ENCODE results near the gene BOC. TPM values are rescaled to one million over a fixed set of nuclear protein-coding genes. Genes with fewer than 3 reads are reported as not detected.

Gene BOC
- total and polyA plus RNA-seq, 2 donors (not counting 1 experiment from before 2014, with no cell fraction given), result 2.1 to 4.2 TPM

DNA sequence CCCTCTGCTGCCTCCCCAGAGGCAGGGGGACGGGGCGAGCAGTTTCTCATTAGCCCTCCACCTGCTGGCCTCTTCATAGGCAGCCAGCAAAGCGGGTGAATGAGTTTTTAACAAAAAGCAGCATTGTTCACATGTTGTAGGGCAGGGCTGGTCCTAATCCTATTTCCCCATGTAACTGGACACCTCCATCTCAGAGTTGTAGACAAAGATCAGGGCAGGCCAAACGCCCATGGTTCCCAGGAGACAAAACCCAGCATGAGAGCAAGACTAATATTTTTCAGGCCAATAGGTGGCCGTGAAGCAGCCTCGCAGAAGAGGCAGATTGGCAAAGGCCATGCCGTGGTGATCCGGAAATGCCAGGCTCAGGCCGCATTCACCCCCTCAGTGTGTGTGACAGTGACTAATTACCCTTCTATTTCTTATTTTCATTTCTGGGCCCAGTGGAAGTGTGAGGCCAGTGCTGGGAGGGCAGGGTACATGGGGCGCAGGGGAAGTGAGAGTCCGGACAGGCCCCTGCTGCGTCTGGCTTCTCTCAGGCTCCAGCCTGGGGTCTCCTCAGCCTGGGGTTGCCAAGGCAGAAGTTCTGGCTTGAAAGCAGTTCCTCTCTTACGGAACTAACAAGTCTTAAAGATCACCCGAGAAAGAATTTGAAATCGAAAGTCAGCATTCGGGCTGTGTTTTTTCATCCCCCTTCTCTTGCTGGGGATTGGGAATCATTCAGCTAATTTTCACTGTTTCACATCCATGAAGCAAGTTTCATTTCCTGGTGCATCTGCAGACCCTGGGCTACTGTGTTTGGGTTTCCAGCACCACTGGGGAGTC, 64.8 kb downstream of the BOC start:
- peak overlapping the region; percentile 97 for H3K4me2 ChIP-seq (ENCODE audit: extremely low read depth, insufficient read depth, low read length)
- no peaks in the 10 kb centered on the region for H3K36me3 ChIP-seq (ENCODE audit: control insufficient read depth, insufficient read depth, low read length)
- H3K9me3 ChIP-seq (ENCODE audit: control insufficient read depth, insufficient read depth, low read depth, low read length), result no peaks in the 10 kb centered on the region
- H3K27me3 ChIP-seq (ENCODE audit: control insufficient read depth, insufficient read depth, low read length), result no peaks in the 10 kb centered on the region
- peak overlapping the region; percentile 33 for H3K9ac ChIP-seq (ENCODE audit: insufficient read depth, low read length)
- peak; percentile 18 to 35 for TF ChIP-seq CTCF (conservative IDR thresholded peaks at IDR 0.05 in 1 of 2, IDR thresholded peaks at IDR 0.05 in 1 of 2; ENCODE audit: low read depth in 1 of 2, low read length in 2 of 2)
- TF ChIP-seq EZH2 (IDR thresholded peaks at IDR 0.05; ENCODE audit: low read length, missing control alignments), result no peak
- peaks cover 6% of the 10 kb centered on the region for H3K4me1 ChIP-seq (ENCODE audit: control insufficient read depth, extremely low read depth, insufficient read depth, low read length)
- DNase-seq (ENCODE audit: low read depth in 2 of 2), result peak; percentile 70 to 71
- H3K27ac ChIP-seq (ENCODE audit: insufficient read depth, low read length), result no peak overlapping the region
- peak overlapping the region; percentile 45 for H2AFZ ChIP-seq (ENCODE audit: low read length)
- H3K79me2 ChIP-seq (ENCODE audit: control insufficient read depth, insufficient read depth, low read length), result no peaks in the 10 kb centered on the region
- no peaks in the 10 kb centered on the region for H4K20me1 ChIP-seq (ENCODE audit: control insufficient read depth, extremely low read depth, insufficient read depth, low read length)
- H3K4me3 ChIP-seq (replicated peaks in 1 of 4; ENCODE audit: control extremely low read depth in 1 of 4, insufficient read depth in 1 of 4, low read depth in 3 of 4, low read length in 4 of 4), result peak overlapping the region; percentile 14 to 53 (median 44)

GRCh38 chr3:113276751-113277080, 65.4 kb downstream of the BOC start:
- no peak for DNase-seq (ENCODE audit: low read depth in 2 of 2)
- Histone ChIP-seq H3K4me1 (ENCODE audit: control insufficient read depth, extremely low read depth, insufficient read depth, low read length) (peaks cover 6% of the 10 kb centered on the region), H3K27me3 (ENCODE audit: control insufficient read depth, insufficient read depth, low read length) (no peaks in the 10 kb centered on the region), H3K79me2 (ENCODE audit: control insufficient read depth, insufficient read depth, low read length) (no peaks in the 10 kb centered on the region), H3K9ac (ENCODE audit: insufficient read depth, low read length) (no peak overlapping the region), H3K9me3 (ENCODE audit: control insufficient read depth, insufficient read depth, low read depth, low read length) (no peaks in the 10 kb centered on the region), H3K4me3 (replicated peaks in 1 of 4; ENCODE audit: control extremely low read depth in 1 of 4, insufficient read depth in 1 of 4, low read depth in 3 of 4, low read length in 4 of 4) (peak overlapping the region; percentile 14 to 53 (median 44)), H2AFZ (ENCODE audit: low read length) (peak overlapping the region; percentile 45), H3K27ac (ENCODE audit: insufficient read depth, low read length) (no peak overlapping the region), H4K20me1 (ENCODE audit: control insufficient read depth, extremely low read depth, insufficient read depth, low read length) (no peaks in the 10 kb centered on the region), H3K4me2 (ENCODE audit: extremely low read depth, insufficient read depth, low read length) (peak overlapping the region; percentile 97), H3K36me3 (ENCODE audit: control insufficient read depth, insufficient read depth, low read length) (no peaks in the 10 kb centered on the region)
- TF ChIP-seq EZH2 (IDR thresholded peaks at IDR 0.05; ENCODE audit: low read length, missing control alignments), result no peak
- TF ChIP-seq CTCF (conservative IDR thresholded peaks at IDR 0.05 in 1 of 2, IDR thresholded peaks at IDR 0.05 in 1 of 2; ENCODE audit: low read depth in 1 of 2, low read length in 2 of 2), result no peak

GRCh38 chr3:113277414-113277813, 66.1 kb downstream of the BOC start:
- Histone ChIP-seq H3K79me2 (ENCODE audit: control insufficient read depth, insufficient read depth, low read length) (no peaks in the 10 kb centered on the region), H2AFZ (ENCODE audit: low read length) (no peak overlapping the region), H3K27ac (ENCODE audit: insufficient read depth, low read length) (no peak overlapping the region), H3K9me3 (ENCODE audit: control insufficient read depth, insufficient read depth, low read depth, low read length) (no peaks in the 10 kb centered on the region), H4K20me1 (ENCODE audit: control insufficient read depth, extremely low read depth, insufficient read depth, low read length) (no peaks in the 10 kb centered on the region), H3K36me3 (ENCODE audit: control insufficient read depth, insufficient read depth, low read length) (no peaks in the 10 kb centered on the region), H3K9ac (ENCODE audit: insufficient read depth, low read length) (no peak overlapping the region), H3K27me3 (ENCODE audit: control insufficient read depth, insufficient read depth, low read length) (no peaks in the 10 kb centered on the region), H3K4me3 (replicated peaks in 1 of 4; ENCODE audit: control extremely low read depth in 1 of 4, insufficient read depth in 1 of 4, low read depth in 3 of 4, low read length in 4 of 4) (no peak overlapping the region), H3K4me2 (ENCODE audit: extremely low read depth, insufficient read depth, low read length) (no peak overlapping the region), H3K4me1 (ENCODE audit: control insufficient read depth, extremely low read depth, insufficient read depth, low read length) (peaks cover 6% of the 10 kb centered on the region)
- DNase-seq (ENCODE audit: low read depth in 2 of 2), result no peak
- no peak for TF ChIP-seq CTCF (conservative IDR thresholded peaks at IDR 0.05 in 1 of 2, IDR thresholded peaks at IDR 0.05 in 1 of 2; ENCODE audit: low read depth in 1 of 2, low read length in 2 of 2)
- no peak for TF ChIP-seq EZH2 (IDR thresholded peaks at IDR 0.05; ENCODE audit: low read length, missing control alignments)

All from fibroblast of lung (primary cell).